K562 (cell line): Measurements from ENCODE around the gene MPL. TPM values are rescaled to one million over a fixed set of nuclear protein-coding genes. Genes with fewer than 3 reads are reported as not detected.

ENCODE experiments used
- ATF1 ChIP-seq, 2 experiments: fragments of 450-650 bp in 1 of 2; IDR thresholded peaks; 2 replicates each; pipeline ENCODE4 v1.6.1; 2016; ENCODE audit warnings: missing compliant biosample characterization in 1 of 2, missing genetic modification characterization in 1 of 2
- KLF13 ChIP-seq: fragments of 450-650 bp; IDR thresholded peaks from 2 replicates; pipeline ENCODE4 v1.6.1; 2016; ENCODE audit warnings: missing genetic modification characterization, low read depth, mild to moderate bottlenecking, missing compliant biosample characterization, moderate library complexity, borderline replicate concordance
- MECOM ChIP-seq: fragments of 250-450 bp; sonication (Bioruptor Pico); IDR thresholded peaks from 2 replicates; pipeline ENCODE4 v1.8.0; 2022; ENCODE audit warnings: inconsistent platforms
- NFATC3 ChIP-seq: fragments of 450-650 bp; IDR thresholded peaks from 2 replicates; pipeline ENCODE4 v1.6.1; 2017; ENCODE audit warnings: mild to moderate bottlenecking
- NFYB ChIP-seq: IDR thresholded peaks from 2 replicates; pipeline ENCODE4 v1.6.1; 2011; ENCODE audit warnings: mild to moderate bottlenecking, moderate library complexity; ENCODE audit not compliant: insufficient read length; ENCODE audit errors: extremely low read depth
- NKRF ChIP-seq: fragments of 450-650 bp; IDR thresholded peaks from 2 replicates; pipeline ENCODE4 v1.6.1; 2016; ENCODE audit warnings: borderline replicate concordance
- NR4A1 ChIP-seq, 2 experiments: fragments of 250-450 bp in 1 of 2; fragments of 450-650 bp in 1 of 2; sonication (Bioruptor Pico) in 1 of 2; IDR thresholded peaks; 2 replicates each; pipeline versions ENCODE4 v1.4.0 to v1.6.1; 2016 to 2020; ENCODE audit warnings: mild to moderate bottlenecking in 2 of 2, missing compliant biosample characterization in 1 of 2, missing genetic modification characterization in 1 of 2, moderate library complexity in 1 of 2
- PCBP1 ChIP-seq: fragments of 200-400 bp; formaldehyde crosslinking; IDR thresholded peaks from 2 replicates; pipeline ENCODE4 v1.6.1; 2018; ENCODE audit warnings: mild to moderate bottlenecking, low read depth, low read length; ENCODE audit not compliant: poor library complexity, severe bottlenecking
- PHF20 ChIP-seq: fragments of 450-650 bp; IDR thresholded peaks from 2 replicates; pipeline ENCODE4 v1.6.1; 2018; ENCODE audit not compliant: partially characterized antibody
- PRPF4 ChIP-seq: fragments of 200-400 bp; formaldehyde crosslinking; IDR thresholded peaks from one replicate; pipeline ENCODE4 v1.6.1; 2017; ENCODE audit warnings: low read length, low read depth, mild to moderate bottlenecking; ENCODE audit not compliant: insufficient read depth, poor library complexity, severe bottlenecking
- RAD51 ChIP-seq: fragments of 450-650 bp; IDR thresholded peaks from 2 replicates; pipeline ENCODE4 v1.7.1; 2016; ENCODE audit warnings: low read depth, mild to moderate bottlenecking, borderline replicate concordance
- STAT6 ChIP-seq: sonication (generic); formaldehyde crosslinking; IDR thresholded peaks from 2 replicates; pipeline ENCODE4 v1.8.1; 2023; ENCODE audit warnings: mild to moderate bottlenecking, missing genetic modification reagents
- XRCC5 ChIP-seq: fragments of 200-400 bp; formaldehyde crosslinking; IDR thresholded peaks from 2 replicates; pipeline ENCODE4 v1.6.1; 2017; ENCODE audit warnings: low read depth, mild to moderate bottlenecking, low read length
- ZBTB1 ChIP-seq: sonication (generic); formaldehyde crosslinking; IDR thresholded peaks from 2 replicates; pipeline ENCODE4 v1.8.1; 2023; ENCODE audit warnings: missing genetic modification reagents, low read depth, mild to moderate bottlenecking, borderline replicate concordance
- polyA plus RNA-seq, 8 experiments: library from polyadenylated mRNA; depleted of rRNA in 4 of 8; stranded (reverse) in 5 of 8; unstranded in 3 of 8; fragments of >200 nt; fragmentation: Nextera tagmentation in 2 of 8; fragmentation: Illumina TruSeq in 1 of 8; extraction: Ambion mirVana in 2 of 8; extraction: Trizol in 1 of 8; gene quantifications; 2 replicates each; pipeline versions ENCODE4 v1.2.1 to v1.2.3, GENCODE V29; 2011 to 2014; ENCODE audit warnings: inconsistent platforms in 1 of 8, missing spikeins in 1 of 8
- total RNA-seq, 7 experiments: library from RNA; depleted of rRNA in 6 of 7; stranded (reverse); fragments of >200 nt in 6 of 7; fragmentation: Illumina TruSeq in 2 of 7; extraction: Trizol in 2 of 7; gene quantifications; 2 replicates each; pipeline versions ENCODE4 v1.2.1 to v1.2.3, GENCODE V29; 2011 to 2021; ENCODE audit warnings: low replicate concordance in 1 of 7
- TF ChIP-seq, protein P1 (sequence below): fragments of 450-650 bp; conservative IDR thresholded peaks from 2 replicates; pipeline ENCODE4 v1.6.1; 2016; ENCODE audit warnings: missing genetic modification characterization, low read depth, mild to moderate bottlenecking, control low read depth, missing compliant biosample characterization
- TF ChIP-seq, protein P2 (sequence below): fragments of 250-450 bp; sonication (Bioruptor Pico); IDR thresholded peaks from 2 replicates; pipeline ENCODE4 v1.8.0; 2022; ENCODE audit warnings: inconsistent platforms

The MPL gene
- total and polyA plus RNA-seq, 9 of the 15 experiments (the other 6 are each of a cell fraction or from before 2014, with no cell fraction given), result not detected

GRCh38 chr1:43367026-43367903 lies 29.6 kb downstream of the MPL start (continued):
- TF ChIP-seq, protein P1, sequence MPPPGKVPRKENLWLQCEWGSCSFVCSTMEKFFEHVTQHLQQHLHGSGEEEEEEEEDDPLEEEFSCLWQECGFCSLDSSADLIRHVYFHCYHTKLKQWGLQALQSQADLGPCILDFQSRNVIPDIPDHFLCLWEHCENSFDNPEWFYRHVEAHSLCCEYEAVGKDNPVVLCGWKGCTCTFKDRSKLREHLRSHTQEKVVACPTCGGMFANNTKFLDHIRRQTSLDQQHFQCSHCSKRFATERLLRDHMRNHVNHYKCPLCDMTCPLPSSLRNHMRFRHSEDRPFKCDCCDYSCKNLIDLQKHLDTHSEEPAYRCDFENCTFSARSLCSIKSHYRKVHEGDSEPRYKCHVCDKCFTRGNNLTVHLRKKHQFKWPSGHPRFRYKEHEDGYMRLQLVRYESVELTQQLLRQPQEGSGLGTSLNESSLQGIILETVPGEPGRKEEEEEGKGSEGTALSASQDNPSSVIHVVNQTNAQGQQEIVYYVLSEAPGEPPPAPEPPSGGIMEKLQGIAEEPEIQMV, result no peak
- TF ChIP-seq NFYB (no peak), NFATC3 (no peak), NR4A1 (CRISPR knock-in tag; IDR thresholded peaks at IDR 0.05) (no peak), NR4A1 (tag; IDR thresholded peaks at IDR 0.05) (peak; percentile 72; the same call in 1 of the 2 replicates), PCBP1 (no peak), KLF13 (tag) (0 out of 2 replicates have a peak, but pooled peaks have one; percentile 43), STAT6 (CRISPR knock-in tag) (no peak), ZBTB1 (CRISPR knock-in tag) (no peak), PHF20 (peak; percentile 25), RAD51 (no peak), NKRF (peak; percentile 66), PRPF4 (no peak), MECOM (CRISPR knock-in tag) (no peak), XRCC5 (peak; percentile 19; the same call in 1 of the 2 replicates), ATF1 (CRISPR knock-in tag; IDR thresholded peaks at IDR 0.05) (no peak), ATF1 (tag; IDR thresholded peaks at IDR 0.05) (peak; percentile 21; the same call in 1 of the 2 replicates)
- TF ChIP-seq, protein P2, sequence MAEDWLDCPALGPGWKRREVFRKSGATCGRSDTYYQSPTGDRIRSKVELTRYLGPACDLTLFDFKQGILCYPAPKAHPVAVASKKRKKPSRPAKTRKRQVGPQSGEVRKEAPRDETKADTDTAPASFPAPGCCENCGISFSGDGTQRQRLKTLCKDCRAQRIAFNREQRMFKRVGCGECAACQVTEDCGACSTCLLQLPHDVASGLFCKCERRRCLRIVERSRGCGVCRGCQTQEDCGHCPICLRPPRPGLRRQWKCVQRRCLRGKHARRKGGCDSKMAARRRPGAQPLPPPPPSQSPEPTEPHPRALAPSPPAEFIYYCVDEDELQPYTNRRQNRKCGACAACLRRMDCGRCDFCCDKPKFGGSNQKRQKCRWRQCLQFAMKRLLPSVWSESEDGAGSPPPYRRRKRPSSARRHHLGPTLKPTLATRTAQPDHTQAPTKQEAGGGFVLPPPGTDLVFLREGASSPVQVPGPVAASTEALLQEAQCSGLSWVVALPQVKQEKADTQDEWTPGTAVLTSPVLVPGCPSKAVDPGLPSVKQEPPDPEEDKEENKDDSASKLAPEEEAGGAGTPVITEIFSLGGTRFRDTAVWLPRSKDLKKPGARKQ (CRISPR knock-in tag), result no peak
